IMR-90 (cell line): ENCODE data around the gene PIP4K2A. TPM values are rescaled to one million over a fixed set of nuclear protein-coding genes. Genes with fewer than 3 reads are reported as not detected.

Experiments used
- ATAC-seq: fragments of 200-7000 bp; cut with Tn5 transposase; 2 replicates; pipeline ENCODE4 v1.9.1; 2020; ENCODE audit warnings: low read depth, mild to moderate bottlenecking, moderate library complexity
- BruUV-seq: library from RNA; stranded (reverse); fragments of 400-500 nt; replicated peaks from 2 replicates; lab custom pipeline; 2021; lab: Mats Ljungman, UMichigan
- CTCF ChIA-PET: fragments of 300-600 bp; formaldehyde crosslinking; extraction: SDS; loops from one replicate; lab custom pipeline; 2021; ENCODE audit warnings: antibody characterized with exemption; lab: Yijun Ruan, JAX
- POLR2A ChIA-PET: fragments of 300-600 bp; sonication (Branson Sonifier 250); formaldehyde crosslinking; loops from one replicate; lab custom pipeline; 2022; ENCODE audit warnings: antibody characterized with exemption; ENCODE audit not compliant: unreplicated experiment; lab: Charles Lee
- DNase-seq: peaks from one replicate; pipeline ENCODE4 v3.0.0; 2013
- H2AFZ ChIP-seq: replicated peaks from 2 replicates; pipeline ENCODE3; 2013; ENCODE audit warnings: low read length, mild to moderate bottlenecking; ENCODE audit not compliant: poor library complexity
- H2AK5ac ChIP-seq: 2 replicates; pipeline ENCODE4 v1.6.1; 2013; ENCODE audit warnings: low read depth, low read length, inconsistent platforms
- H2AK9ac ChIP-seq: replicated peaks from 2 replicates; pipeline ENCODE3; 2013; ENCODE audit warnings: mild to moderate bottlenecking, low read depth, low read length, moderate library complexity; ENCODE audit not compliant: poor library complexity
- H2BK120ac ChIP-seq: 2 replicates; pipeline ENCODE4 v1.6.1; 2013; ENCODE audit warnings: low read depth, low read length, inconsistent platforms
- H2BK15ac ChIP-seq: 3 replicates; pipeline ENCODE4 v1.6.1; 2013; ENCODE audit warnings: low read depth, low read length, inconsistent platforms
- H2BK20ac ChIP-seq: 2 replicates; pipeline ENCODE4 v1.6.1; 2013; ENCODE audit warnings: low read depth, mild to moderate bottlenecking, inconsistent platforms, low read length, moderate library complexity
- H2BK5ac ChIP-seq: 2 replicates; pipeline ENCODE4 v1.6.1; 2013; ENCODE audit warnings: mild to moderate bottlenecking, low read depth, low read length, inconsistent platforms; ENCODE audit not compliant: poor library complexity, severe bottlenecking
- H3K14ac ChIP-seq: replicated peaks from 2 replicates; pipeline ENCODE4 v1.6.1; 2013; ENCODE audit warnings: low read depth, low read length, inconsistent platforms
- H3K18ac ChIP-seq: 2 replicates; pipeline ENCODE4 v1.6.1; 2013; ENCODE audit warnings: low read depth, low read length, control low read depth
- H3K23ac ChIP-seq: 2 replicates; pipeline ENCODE4 v1.6.1; 2013; ENCODE audit warnings: low read depth, low read length, inconsistent platforms
- H3K27ac ChIP-seq: 2 replicates; pipeline ENCODE4 v1.5.1; 2013; ENCODE audit warnings: mild to moderate bottlenecking, control low read depth, low read length; ENCODE audit not compliant: insufficient read depth
- H3K27me3 ChIP-seq: 2 replicates; pipeline ENCODE4 v1.6.1; 2013; ENCODE audit warnings: low read length; ENCODE audit not compliant: control insufficient read depth, insufficient read depth
- H3K36me3 ChIP-seq: 2 replicates; pipeline ENCODE4 v1.6.1; 2013; ENCODE audit warnings: low read length, mixed read lengths; ENCODE audit not compliant: control insufficient read depth, insufficient read depth
- H3K4ac ChIP-seq: 2 replicates; pipeline ENCODE4 v1.6.1; 2013; ENCODE audit warnings: low read depth, low read length, inconsistent platforms
- H3K4me1 ChIP-seq: 2 replicates; pipeline ENCODE4 v1.6.1; 2013; ENCODE audit warnings: low read length, mixed read lengths; ENCODE audit not compliant: control insufficient read depth, insufficient read depth
- H3K4me2 ChIP-seq: 2 replicates; pipeline ENCODE4 v1.6.1; 2013; ENCODE audit warnings: low read depth, mild to moderate bottlenecking, control low read depth, low read length, moderate library complexity
- H3K4me3 ChIP-seq: 2 replicates; pipeline ENCODE4 v1.5.1; 2013; ENCODE audit warnings: low read depth, mild to moderate bottlenecking, control low read depth, low read length, moderate library complexity; ENCODE audit not compliant: insufficient read depth
- H3K56ac ChIP-seq: 2 replicates; pipeline ENCODE4 v1.6.1; 2013; ENCODE audit warnings: low read length, inconsistent platforms; ENCODE audit not compliant: insufficient read depth; ENCODE audit errors: extremely low read depth
- H3K79me1 ChIP-seq, 2 experiments: 2 replicates each; pipeline ENCODE4 v1.6.1; 2013; ENCODE audit warnings: low read length in 2 of 2, inconsistent platforms in 1 of 2, low read depth in 1 of 2
- H3K9ac ChIP-seq: 2 replicates; pipeline ENCODE4 v1.6.1; 2013; ENCODE audit warnings: low read depth, low read length, control low read depth
- H3K9me1 ChIP-seq: 2 replicates; pipeline ENCODE4 v1.6.1; 2013; ENCODE audit warnings: low read length, inconsistent platforms; ENCODE audit not compliant: insufficient read depth
- H3K9me3 ChIP-seq: 2 replicates; pipeline ENCODE4 v1.6.1; 2013; ENCODE audit warnings: low read length; ENCODE audit not compliant: control insufficient read depth, insufficient read depth
- H4K20me1 ChIP-seq: 2 replicates; pipeline ENCODE4 v1.6.1; 2013; ENCODE audit warnings: low read length, inconsistent platforms; ENCODE audit not compliant: insufficient read depth
- H4K5ac ChIP-seq: 2 replicates; pipeline ENCODE4 v1.6.1; 2013; ENCODE audit warnings: mild to moderate bottlenecking, low read depth, low read length, control low read depth
- H4K8ac ChIP-seq, 2 experiments: 2 replicates each; pipeline ENCODE4 v1.6.1; 2013; ENCODE audit warnings: low read depth in 2 of 2, low read length in 2 of 2, control low read depth in 1 of 2, inconsistent platforms in 1 of 2
- H4K91ac ChIP-seq: 2 replicates; pipeline ENCODE4 v1.6.1; 2013; ENCODE audit warnings: low read depth, low read length, inconsistent platforms; ENCODE audit not compliant: insufficient read depth
- BHLHE40 ChIP-seq: fragments of 150-350 bp; IDR thresholded peaks from 2 replicates; pipeline ENCODE4 v1.6.1; 2016; ENCODE audit warnings: mild to moderate bottlenecking, low read depth, low read length
- MXI1 ChIP-seq: IDR thresholded peaks from 2 replicates; pipeline ENCODE4 v1.6.1; 2012; ENCODE audit warnings: low read depth, mild to moderate bottlenecking, low read length, moderate library complexity, borderline replicate concordance
- SMC3 ChIP-seq: fragments of 150-350 bp; IDR thresholded peaks from 2 replicates; pipeline ENCODE4 v1.6.1; 2016; ENCODE audit warnings: low read depth, mild to moderate bottlenecking, antibody characterized with exemption, low read length, moderate library complexity
- WGBS, 2 experiments: methylation state at CpG; one replicate each; pipeline versions ENCODE4 v1.1.5 to v1.1.7; 2013; ENCODE audit warnings: missing lambda C conversion rate in 2 of 2; ENCODE audit not compliant: insufficient read length in 1 of 2; ENCODE audit errors: extremely low coverage in 2 of 2; 5-methylcytosine and 5-hydroxymethylcytosine counted together
- dilution Hi-C: fragments of 300-500 bp; cut with HindIII; formaldehyde crosslinking; loops from one replicate; pipeline ENCODE4 v1.14.3; 2018; ENCODE audit warnings: low sequenced_read_pairs; ENCODE audit not compliant: unreplicated experiment
- in situ Hi-C: fragments of 300-500 bp; cut with MboI; formaldehyde crosslinking; loops from 3 replicates; pipeline ENCODE4 v1.14.3; 2019; ENCODE audit warnings: low sequenced_read_pairs, inconsistent platforms, mixed read lengths
- intact Hi-C: fragments of 100-400 bp; cut with micrococcal nuclease; formaldehyde crosslinking; loops from 2 replicates; pipeline ENCODE4 v1.10.0; 2022
- polyA plus RNA-seq, 3 experiments: library from polyadenylated mRNA; depleted of rRNA; stranded (reverse); fragments of >200 nt; gene quantifications; 2 replicates each; pipeline ENCODE4 v1.2.3, GENCODE V29; 2012; ENCODE audit warnings: low replicate concordance in 1 of 3
- total RNA-seq: library from RNA; depleted of rRNA; stranded (reverse); fragments of >200 nt; gene quantifications from 2 replicates; pipeline ENCODE4 v1.2.3, GENCODE V29; 2012

The PIP4K2A gene
- total and polyA plus RNA-seq, 2 of the 4 experiments (the other 2 are of a cell fraction) = 9.8 to 18.1 TPM

DNA sequence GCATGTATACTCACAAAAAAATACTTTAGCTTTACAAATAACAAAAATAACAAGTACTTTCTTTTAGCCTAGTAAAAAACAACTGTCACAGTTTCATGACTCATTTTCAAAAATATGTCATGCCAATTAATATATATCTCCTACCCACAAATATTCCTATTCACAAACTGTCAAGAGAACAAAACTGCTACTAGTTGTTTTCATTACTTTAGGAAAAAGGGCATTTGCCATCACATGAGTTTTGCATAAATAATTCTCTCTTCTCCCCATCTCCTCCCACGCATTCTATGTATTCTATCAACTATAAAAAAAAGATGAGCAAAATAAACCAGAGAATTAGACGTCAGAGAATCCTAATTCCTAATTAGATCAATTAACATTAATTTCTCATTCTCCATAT is 87.6 kb downstream of the PIP4K2A start:
- dilution Hi-C loops (no loop called here), in situ Hi-C loops (no loop called here), intact Hi-C loops (no loop called here)
- Histone ChIP-seq H4K5ac (no peak overlapping the region), H3K4me2 (no peak overlapping the region), H4K8ac (no peak overlapping the region), H2AK5ac (no peak overlapping the region), H2AFZ (no peak overlapping the region), H3K23ac (no peak overlapping the region), H4K91ac (no peak overlapping the region), H3K27me3 (no peaks in the 10 kb centered on the region), H3K56ac (no peak overlapping the region), H2BK20ac (no peak overlapping the region), H3K9ac (no peak overlapping the region), H3K9me3 (no peaks in the 10 kb centered on the region), H2BK15ac (no peak overlapping the region), H3K36me3 (no peaks in the 10 kb centered on the region), H4K20me1 (peaks cover 4% of the 10 kb centered on the region), H2BK120ac (no peak overlapping the region), H3K79me1 (peaks cover 30 to 66% of the 10 kb centered on the region in 2 experiments), H3K9me1 (peaks cover 24% of the 10 kb centered on the region), H3K18ac (no peak overlapping the region), H2AK9ac (no peak overlapping the region), H3K4me3 (no peak overlapping the region), H3K27ac (no peak overlapping the region), H3K14ac (no peak overlapping the region), H2BK5ac (no peak overlapping the region), H3K4ac (no peak overlapping the region), H3K4me1 (peaks cover 21% of the 10 kb centered on the region)
- ATAC-seq = no peak
- no peak for TF ChIP-seq SMC3
- no peak for TF ChIP-seq BHLHE40
- no peak for TF ChIP-seq MXI1
- BruUV-seq = no TSS peak
- DNase-seq = no peak
- CTCF ChIA-PET = interaction anchor here (0.7 kb wide), 1 partner anchor 16 kb away, joined by 3 read pairs; no protein-coding TSS in a partner anchor
- POLR2A ChIA-PET = no interaction called here
- 100% methylated on average over 1 of the region's 2 CpGs; no CpG with 5 or more reads in 1 of the 2 experiments for WGBS, 2 experiments
